Keratinocyte (primary cell): ENCODE results near the gene CDKN2C.

Experiments
- EZH2 ChIP-seq: IDR thresholded peaks from one replicate; pipeline ENCODE4 v1.6.1; 2012; ENCODE audit warnings: inconsistent platforms, mild to moderate bottlenecking, low read length, moderate library complexity
- TF ChIP-seq, protein P1 (sequence below), 3 experiments: IDR thresholded peaks in 1 of 3; conservative IDR thresholded peaks in 1 of 3; optimal IDR thresholded peaks in 1 of 3; 2 replicates in 2 of 3; 3 replicates in 1 of 3; pipeline versions ENCODE3 to v1.5.1; 2011; ENCODE audit warnings: low read length in 3 of 3, mild to moderate bottlenecking in 3 of 3, moderate library complexity in 2 of 3, control low read depth in 1 of 3, inconsistent platforms in 1 of 3; ENCODE audit not compliant: insufficient read depth in 2 of 3; ENCODE audit errors: extremely low read depth in 1 of 3

DNA sequence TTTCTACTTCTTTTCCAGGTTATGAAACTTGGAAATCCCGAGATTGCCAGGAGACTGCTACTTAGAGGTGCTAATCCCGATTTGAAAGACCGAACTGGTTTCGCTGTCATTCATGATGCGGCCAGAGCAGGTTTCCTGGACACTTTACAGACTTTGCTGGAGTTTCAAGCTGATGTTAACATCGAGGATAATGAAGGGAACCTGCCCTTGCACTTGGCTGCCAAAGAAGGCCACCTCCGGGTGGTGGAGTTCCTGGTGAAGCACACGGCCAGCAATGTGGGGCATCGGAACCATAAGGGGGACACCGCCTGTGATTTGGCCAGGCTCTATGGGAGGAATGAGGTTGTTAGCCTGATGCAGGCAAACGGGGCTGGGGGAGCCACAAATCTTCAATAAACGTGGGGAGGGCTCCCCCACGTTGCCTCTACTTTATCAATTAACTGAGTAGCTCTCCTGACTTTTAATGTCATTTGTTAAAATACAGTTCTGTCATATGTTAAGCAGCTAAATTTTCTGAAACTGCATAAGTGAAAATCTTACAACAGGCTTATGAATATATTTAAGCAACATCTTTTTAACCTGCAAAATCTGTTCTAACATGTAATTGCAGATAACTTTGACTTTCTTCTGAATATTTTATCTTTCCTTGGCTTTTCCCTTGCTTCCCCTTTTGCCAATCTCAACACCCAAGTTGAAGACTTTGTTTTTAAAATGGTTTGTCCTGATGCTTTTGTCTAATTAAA lies 4.0 kb downstream of the CDKN2C start:
- TF ChIP-seq, protein P1, sequence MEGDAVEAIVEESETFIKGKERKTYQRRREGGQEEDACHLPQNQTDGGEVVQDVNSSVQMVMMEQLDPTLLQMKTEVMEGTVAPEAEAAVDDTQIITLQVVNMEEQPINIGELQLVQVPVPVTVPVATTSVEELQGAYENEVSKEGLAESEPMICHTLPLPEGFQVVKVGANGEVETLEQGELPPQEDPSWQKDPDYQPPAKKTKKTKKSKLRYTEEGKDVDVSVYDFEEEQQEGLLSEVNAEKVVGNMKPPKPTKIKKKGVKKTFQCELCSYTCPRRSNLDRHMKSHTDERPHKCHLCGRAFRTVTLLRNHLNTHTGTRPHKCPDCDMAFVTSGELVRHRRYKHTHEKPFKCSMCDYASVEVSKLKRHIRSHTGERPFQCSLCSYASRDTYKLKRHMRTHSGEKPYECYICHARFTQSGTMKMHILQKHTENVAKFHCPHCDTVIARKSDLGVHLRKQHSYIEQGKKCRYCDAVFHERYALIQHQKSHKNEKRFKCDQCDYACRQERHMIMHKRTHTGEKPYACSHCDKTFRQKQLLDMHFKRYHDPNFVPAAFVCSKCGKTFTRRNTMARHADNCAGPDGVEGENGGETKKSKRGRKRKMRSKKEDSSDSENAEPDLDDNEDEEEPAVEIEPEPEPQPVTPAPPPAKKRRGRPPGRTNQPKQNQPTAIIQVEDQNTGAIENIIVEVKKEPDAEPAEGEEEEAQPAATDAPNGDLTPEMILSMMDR (optimal IDR thresholded peaks at IDR 0.05 in 1 of 3, IDR thresholded peaks at IDR 0.05 in 1 of 3, conservative IDR thresholded peaks at IDR 0.05 in 1 of 3; ENCODE audit: extremely low read depth in 1 of 3, insufficient read depth in 2 of 3, low read length in 3 of 3): no peak
- no peak for TF ChIP-seq EZH2
